Thyroid gland (tissue), 4 donors: ENCODE data around the gene GOLT1B.

Experiments used
- CTCF ChIP-seq, 6 experiments: fragments of 200-600 bp in 3 of 6; fragments of 450-650 bp in 3 of 6; sonication (generic) in 3 of 6; IDR thresholded peaks; one replicate each; pipeline ENCODE4 v1.5.1; 2016 to 2019; ENCODE audit warnings: antibody characterized with exemption in 6 of 6, mild to moderate bottlenecking in 2 of 6, inconsistent platforms in 1 of 6, moderate library complexity in 1 of 6
- POLR2A ChIP-seq, 2 donors: fragments of 450-650 bp; IDR thresholded peaks; one replicate each; pipeline ENCODE4 v1.6.1; 2017; ENCODE audit warnings: antibody characterized with exemption in 2 of 2, mild to moderate bottlenecking in 2 of 2, moderate library complexity in 1 of 2

- no peak for TF ChIP-seq POLR2A (IDR thresholded peaks at IDR 0.05)
- TF ChIP-seq CTCF (IDR thresholded peaks at IDR 0.05) = no peak
Measured at GRCh38 chr12:21562859-21563258, 61.3 kb downstream of the GOLT1B start.
